ENCODE measurements around the gene BCAM.

- TF ChIP-seq, protein P1, sequence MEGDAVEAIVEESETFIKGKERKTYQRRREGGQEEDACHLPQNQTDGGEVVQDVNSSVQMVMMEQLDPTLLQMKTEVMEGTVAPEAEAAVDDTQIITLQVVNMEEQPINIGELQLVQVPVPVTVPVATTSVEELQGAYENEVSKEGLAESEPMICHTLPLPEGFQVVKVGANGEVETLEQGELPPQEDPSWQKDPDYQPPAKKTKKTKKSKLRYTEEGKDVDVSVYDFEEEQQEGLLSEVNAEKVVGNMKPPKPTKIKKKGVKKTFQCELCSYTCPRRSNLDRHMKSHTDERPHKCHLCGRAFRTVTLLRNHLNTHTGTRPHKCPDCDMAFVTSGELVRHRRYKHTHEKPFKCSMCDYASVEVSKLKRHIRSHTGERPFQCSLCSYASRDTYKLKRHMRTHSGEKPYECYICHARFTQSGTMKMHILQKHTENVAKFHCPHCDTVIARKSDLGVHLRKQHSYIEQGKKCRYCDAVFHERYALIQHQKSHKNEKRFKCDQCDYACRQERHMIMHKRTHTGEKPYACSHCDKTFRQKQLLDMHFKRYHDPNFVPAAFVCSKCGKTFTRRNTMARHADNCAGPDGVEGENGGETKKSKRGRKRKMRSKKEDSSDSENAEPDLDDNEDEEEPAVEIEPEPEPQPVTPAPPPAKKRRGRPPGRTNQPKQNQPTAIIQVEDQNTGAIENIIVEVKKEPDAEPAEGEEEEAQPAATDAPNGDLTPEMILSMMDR (IDR thresholded peaks at IDR 0.05; ENCODE audit: poor library complexity, severe bottlenecking), result no peak
- TF ChIP-seq EZH2 (IDR thresholded peaks at IDR 0.05; ENCODE audit: borderline replicate concordance, insufficient read depth, low read length, poor library complexity, severe bottlenecking) (no peak), RAD21 (conservative IDR thresholded peaks at IDR 0.05) (no peak), POLR2AphosphoS5 (IDR thresholded peaks at IDR 0.05) (no peak), EP300 (conservative IDR thresholded peaks at IDR 0.05; ENCODE audit: poor library complexity, severe bottlenecking) (no peak)
These were observed 2.6 kb upstream of the BCAM start for GRCh38 chr19:44806291-44806690.

All from neural cell (in vitro differentiated cells).